ENCODE results near the gene RLBP1. TPM values are rescaled to one million over a fixed set of nuclear protein-coding genes. Genes with fewer than 3 reads are reported as not detected.

Gene RLBP1
- total and polyA plus RNA-seq, 9 of the 15 experiments (the other 6 are each of a cell fraction or from before 2014, with no cell fraction given) = 0.05 TPM; not detected in 8

GRCh38 chr15:89243691-89244573 lies 22.6 kb upstream of the RLBP1 start, which contains the start of gene FANCI (continued):
- peak; percentile 85 for TF ChIP-seq MBD2 (IDR thresholded peaks at IDR 0.05; ENCODE audit: borderline replicate concordance, low read depth)
- TF ChIP-seq ELK3 (CRISPR knock-in tag; IDR thresholded peaks at IDR 0.05) = no peak
- TF ChIP-seq, protein P1, sequence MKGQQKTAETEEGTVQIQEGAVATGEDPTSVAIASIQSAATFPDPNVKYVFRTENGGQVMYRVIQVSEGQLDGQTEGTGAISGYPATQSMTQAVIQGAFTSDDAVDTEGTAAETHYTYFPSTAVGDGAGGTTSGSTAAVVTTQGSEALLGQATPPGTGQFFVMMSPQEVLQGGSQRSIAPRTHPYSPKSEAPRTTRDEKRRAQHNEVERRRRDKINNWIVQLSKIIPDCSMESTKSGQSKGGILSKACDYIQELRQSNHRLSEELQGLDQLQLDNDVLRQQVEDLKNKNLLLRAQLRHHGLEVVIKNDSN (CRISPR knock-in tag; IDR thresholded peaks at IDR 0.05) = peak; percentile 45; the same call in 1 of the 2 replicates
- no peak for TF ChIP-seq NR4A1 (CRISPR knock-in tag; IDR thresholded peaks at IDR 0.05)
- TF ChIP-seq NR4A1 (tag; IDR thresholded peaks at IDR 0.05) = no peak
- 0 out of 2 replicates have a peak, but pooled peaks have one; percentile 56 for TF ChIP-seq PTBP1 (IDR thresholded peaks at IDR 0.05; ENCODE audit: low read depth, low read length)
- peak; percentile 22 for TF ChIP-seq ASH1L (IDR thresholded peaks at IDR 0.05; ENCODE audit: borderline replicate concordance, low read depth, partially characterized antibody)
- TF ChIP-seq SIRT6 (IDR thresholded peaks at IDR 0.05; ENCODE audit: low read depth, low read length) = no peak
- no peak for TF ChIP-seq KLF6 (CRISPR knock-in tag; IDR thresholded peaks at IDR 0.05; ENCODE audit: borderline replicate concordance)
- TF ChIP-seq ZBTB12 (CRISPR knock-in tag; IDR thresholded peaks at IDR 0.05) = no peak
- TF ChIP-seq C11orf30 (IDR thresholded peaks at IDR 0.05; ENCODE audit: low read depth) = peak; percentile 49
- TF ChIP-seq ZKSCAN8 (CRISPR knock-in tag; IDR thresholded peaks at IDR 0.05) = no peak
- no peak for TF ChIP-seq ARID3A (IDR thresholded peaks at IDR 0.05; ENCODE audit: borderline replicate concordance, low read depth, low read length)
- TF ChIP-seq PKNOX1 (IDR thresholded peaks at IDR 0.05) = peak; percentile 69
- no peak for TF ChIP-seq SREBF2 (CRISPR knock-in tag; IDR thresholded peaks at IDR 0.05)
- TF ChIP-seq CXXC5 (CRISPR knock-in tag; IDR thresholded peaks at IDR 0.05) = peak; percentile 95
- no peak for TF ChIP-seq FOXJ2 (tag; IDR thresholded peaks at IDR 0.05)

Measured in K562 (cell line).